Measurements from ENCODE around the gene DAGLB.

The DAGLB gene

GRCh38 chr7:6365451-6365850 lies 82.3 kb downstream of the DAGLB start:
- no peak for DNase-seq (ENCODE audit: low read depth in 2 of 2)

GRCh38 chr7:6360841-6361240 lies 86.9 kb downstream of the DAGLB start:
- no peak for DNase-seq (ENCODE audit: low read depth in 2 of 2)

GRCh38 chr7:6359734-6360133 lies 88.0 kb downstream of the DAGLB start:
- no peak for DNase-seq (ENCODE audit: low read depth in 2 of 2)
